ENCODE results near the gene DAAM2.

DAAM2 gene

GRCh38 chr6:39925191-39925930, 133.2 kb downstream of the DAAM2 start:
- Histone ChIP-seq H3K4me1 (peaks cover 0 to 59% (median 42%) of the 10 kb centered on the region in 4 donors), H3K4me3 (no peak overlapping the region), H3K9me3 (no peaks in the 10 kb centered on the region), H3K36me3 (peaks cover 23 to 57% (median 53%) of the 10 kb centered on the region in 3 donors), H3K27ac (peak overlapping the region in 1 of 2 donors; percentile 24), H3K27me3 (no peaks in the 10 kb centered on the region)
- TF ChIP-seq, protein P1, sequence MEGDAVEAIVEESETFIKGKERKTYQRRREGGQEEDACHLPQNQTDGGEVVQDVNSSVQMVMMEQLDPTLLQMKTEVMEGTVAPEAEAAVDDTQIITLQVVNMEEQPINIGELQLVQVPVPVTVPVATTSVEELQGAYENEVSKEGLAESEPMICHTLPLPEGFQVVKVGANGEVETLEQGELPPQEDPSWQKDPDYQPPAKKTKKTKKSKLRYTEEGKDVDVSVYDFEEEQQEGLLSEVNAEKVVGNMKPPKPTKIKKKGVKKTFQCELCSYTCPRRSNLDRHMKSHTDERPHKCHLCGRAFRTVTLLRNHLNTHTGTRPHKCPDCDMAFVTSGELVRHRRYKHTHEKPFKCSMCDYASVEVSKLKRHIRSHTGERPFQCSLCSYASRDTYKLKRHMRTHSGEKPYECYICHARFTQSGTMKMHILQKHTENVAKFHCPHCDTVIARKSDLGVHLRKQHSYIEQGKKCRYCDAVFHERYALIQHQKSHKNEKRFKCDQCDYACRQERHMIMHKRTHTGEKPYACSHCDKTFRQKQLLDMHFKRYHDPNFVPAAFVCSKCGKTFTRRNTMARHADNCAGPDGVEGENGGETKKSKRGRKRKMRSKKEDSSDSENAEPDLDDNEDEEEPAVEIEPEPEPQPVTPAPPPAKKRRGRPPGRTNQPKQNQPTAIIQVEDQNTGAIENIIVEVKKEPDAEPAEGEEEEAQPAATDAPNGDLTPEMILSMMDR (IDR thresholded peaks at IDR 0.05), result no peak
- DNase-seq, result no peak
- intact Hi-C loops (cut with DNase I; ENCODE audit: low total_unique reads), result no loop called here

GRCh38 chr6:39925931-39926290, 133.7 kb downstream of the DAAM2 start:
- peak overlapping the region in 1 of 2 donors; percentile 24 for H3K27ac ChIP-seq
- peaks cover 0 to 64% (median 47%) of the 10 kb centered on the region in 4 donors for H3K4me1 ChIP-seq
- H3K4me3 ChIP-seq, result no peak overlapping the region
- peaks cover 23 to 52% (median 47%) of the 10 kb centered on the region in 3 donors for H3K36me3 ChIP-seq
- no peak for DNase-seq
- no peaks in the 10 kb centered on the region for H3K27me3 ChIP-seq
- TF ChIP-seq, protein P1 (IDR thresholded peaks at IDR 0.05), result no peak
- intact Hi-C loops (cut with DNase I; ENCODE audit: low total_unique reads), result no loop called here
- H3K9me3 ChIP-seq, result no peaks in the 10 kb centered on the region

- Histone ChIP-seq H3K4me1 (peaks cover 0 to 72% (median 55%) of the 10 kb centered on the region in 4 donors), H3K27ac (peak overlapping the region; percentile 56 to 93), H3K4me3 (no peak overlapping the region), H3K36me3 (peaks cover 23 to 45% (median 44%) of the 10 kb centered on the region in 3 donors), H3K9me3 (no peaks in the 10 kb centered on the region), H3K27me3 (no peaks in the 10 kb centered on the region)
- TF ChIP-seq, protein P1 (IDR thresholded peaks at IDR 0.05), result no peak
- DNase-seq, result no peak
- intact Hi-C loops (cut with DNase I; ENCODE audit: low total_unique reads), result no loop called here
Measured at GRCh38 chr6:39926668-39927067, 134.5 kb downstream of the DAAM2 start.

GRCh38 chr6:39927159-39927558, 135.0 kb downstream of the DAAM2 start:
- Histone ChIP-seq H3K9me3 (no peaks in the 10 kb centered on the region), H3K4me3 (no peak overlapping the region), H3K27me3 (no peaks in the 10 kb centered on the region), H3K36me3 (peaks cover 23 to 41% (median 41%) of the 10 kb centered on the region in 3 donors), H3K27ac (peak overlapping the region; percentile 56 to 93), H3K4me1 (peaks cover 0 to 77% (median 60%) of the 10 kb centered on the region in 4 donors)
- TF ChIP-seq, protein P1 (IDR thresholded peaks at IDR 0.05), result no peak
- intact Hi-C loops (cut with DNase I; ENCODE audit: low total_unique reads), result no loop called here
- no peak for DNase-seq

DNA sequence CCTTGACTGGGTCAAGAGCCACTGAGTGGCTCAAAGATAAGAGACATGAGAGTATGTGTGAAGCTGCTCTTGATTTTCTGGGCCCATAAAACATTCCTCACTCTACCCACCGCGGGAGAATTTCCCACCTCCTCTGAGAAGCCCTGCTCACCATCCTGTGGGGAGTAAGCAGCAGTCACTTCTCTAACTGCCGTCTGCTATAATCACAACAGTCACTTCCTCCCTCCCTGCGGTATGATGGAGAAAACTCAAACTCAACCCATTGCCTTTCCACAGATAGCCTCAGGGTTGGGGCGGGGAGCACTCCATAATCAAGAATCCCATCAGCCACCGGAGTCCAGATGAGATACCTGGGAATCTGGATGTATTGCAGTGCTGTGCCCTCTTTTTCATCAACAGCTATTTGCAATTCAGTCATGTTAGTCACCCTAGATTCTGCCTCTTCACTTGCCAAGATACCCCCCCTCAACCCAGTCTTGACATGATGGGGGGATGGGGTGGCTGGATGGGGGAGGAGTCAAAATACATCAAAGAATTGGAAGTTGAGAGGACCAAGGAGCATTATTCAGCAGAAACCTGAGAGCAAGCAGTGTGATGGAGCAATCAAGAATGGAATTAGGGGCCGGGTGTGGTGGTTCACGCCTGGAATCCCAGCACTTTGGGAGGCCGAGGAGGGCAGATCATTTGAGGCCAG, 137.0 kb downstream of the DAAM2 start:
- intact Hi-C loops (cut with DNase I; ENCODE audit: low total_unique reads), result no loop called here
- TF ChIP-seq, protein P1 (IDR thresholded peaks at IDR 0.05), result no peak
- DNase-seq, result no peak
- H3K4me1 ChIP-seq, result peaks cover 0 to 73% (median 56%) of the 10 kb centered on the region in 4 donors
- H3K27ac ChIP-seq, result peak overlapping the region; percentile 93 to 97
- H3K4me3 ChIP-seq, result no peak overlapping the region
- H3K9me3 ChIP-seq, result no peaks in the 10 kb centered on the region
- no peaks in the 10 kb centered on the region for H3K27me3 ChIP-seq
- H3K36me3 ChIP-seq, result peaks cover 21% of the 10 kb centered on the region in 3 donors

All from tibial artery (tissue), 4 donors.